Stimulated activated CD8-positive, alpha-beta memory T cell treated with anti-CD3 and anti-CD28 coated beads, Interleukin-4, amount 100 ng/mL, for 4 hours (primary cell): Measurements from ENCODE around the gene RABL6.
A peak's percentile ranks its signal among the peaks of the same experiment; 100 is the strongest.
"Not testable (repeated sequence)": the region's sequence is repeated elsewhere in the genome, so short reads cannot be mapped to it uniquely, and the experiment has no call there.

Experiments used
- DNase-seq, 2 donors: peaks; one replicate each; pipeline ENCODE4 v3.0.0-alpha.2; 2020; ENCODE audit warnings: low read depth in 2 of 2, low spot score in 1 of 2

RABL6 gene

GRCh38 chr9:136775191-136775590 is 32.6 kb upstream of the RABL6 start:
- DNase-seq: no peak

- no peak for DNase-seq
These were observed 30.8 kb upstream of the RABL6 start for GRCh38 chr9:136776947-136777346.

GRCh38 chr9:136777359-136777758 is 30.4 kb upstream of the RABL6 start:
- no peak for DNase-seq

GRCh38 chr9:136779808-136780207 is 27.9 kb upstream of the RABL6 start:
- DNase-seq: no peak

GRCh38 chr9:136782452-136782851 is 25.3 kb upstream of the RABL6 start:
- no peak for DNase-seq

GRCh38 chr9:136784249-136784996 is 23.3 kb upstream of the RABL6 start:
- no peak for DNase-seq

- no peak for DNase-seq
These were observed 22.8 kb upstream of the RABL6 start for GRCh38 chr9:136784997-136785361.

GRCh38 chr9:136785565-136786355 is 22.0 kb upstream of the RABL6 start:
- not testable (repeated sequence) for DNase-seq

- no peak for DNase-seq
These were observed 21.3 kb upstream of the RABL6 start for GRCh38 chr9:136786451-136786850.

GRCh38 chr9:136786983-136787382 is 20.8 kb upstream of the RABL6 start:
- not testable (repeated sequence) for DNase-seq

GRCh38 chr9:136787690-136788400 is 19.9 kb upstream of the RABL6 start:
- peak; percentile 35 to 51 for DNase-seq

GRCh38 chr9:136788644-136789522 is 18.9 kb upstream of the RABL6 start:
- DNase-seq: not testable (repeated sequence)

GRCh38 chr9:136789523-136789937 is 18.2 kb upstream of the RABL6 start:
- no peak for DNase-seq

GRCh38 chr9:136790640-136791515 is 16.9 kb upstream of the RABL6 start, which contains the start of gene TMEM141:
TMEM141 (plus strand) TSS chr9:136791344; CDS start chr9:136791371, 27 bp downstream.
- DNase-seq: peak; percentile 97 to 99

- DNase-seq: peak; percentile 29 to 38
These were observed 16.1 kb upstream of the RABL6 start for GRCh38 chr9:136791516-136792276.

- DNase-seq: no peak
These were observed 15.2 kb upstream of the RABL6 start for GRCh38 chr9:136792321-136793085.

GRCh38 chr9:136793086-136793946 is 14.4 kb upstream of the RABL6 start:
- no peak for DNase-seq
